C4-2B (cell line): ENCODE results near the gene GNB3.

Source experiments
- CTCF ChIP-seq: fragments of 450-650 bp; conservative IDR thresholded peaks from 2 replicates; pipeline ENCODE4 v1.5.1; 2017; ENCODE audit warnings: mild to moderate bottlenecking
- ZFX ChIP-seq: fragments of 450-650 bp; IDR thresholded peaks from 2 replicates; pipeline ENCODE4 v1.6.1; 2017

DNA sequence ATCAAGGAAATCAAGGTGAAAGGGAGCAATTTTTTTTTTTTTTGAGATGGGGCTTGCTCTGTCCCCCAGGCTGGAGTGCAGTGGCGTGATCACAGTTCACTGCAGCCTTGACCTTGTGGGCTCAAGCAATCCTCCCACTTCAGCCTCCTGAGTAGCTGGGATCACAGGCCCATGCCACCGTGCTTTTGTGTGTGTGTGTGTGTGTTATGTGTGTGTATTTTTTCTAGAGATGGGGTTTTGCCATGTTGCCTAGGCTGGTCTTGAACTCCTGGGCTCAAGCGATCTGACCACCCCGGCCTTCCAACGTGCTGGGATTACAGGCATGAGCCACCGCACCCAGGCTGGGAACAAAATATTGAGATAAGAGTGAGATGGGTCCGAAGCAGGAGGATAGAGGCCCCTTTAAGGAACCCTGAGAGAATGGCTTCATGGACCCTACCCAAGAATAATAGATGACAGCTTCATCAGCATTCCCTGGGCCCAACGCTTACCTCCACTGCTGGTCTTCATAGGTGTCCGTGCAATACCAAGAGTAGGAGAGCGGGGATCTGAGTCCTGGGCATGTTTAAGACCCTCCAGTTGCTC, 9.3 kb downstream of the GNB3 start:
- no peak for TF ChIP-seq CTCF
- TF ChIP-seq ZFX = no peak
